Small intestine (tissue), 7 donors: Measurements from ENCODE around the gene SEMA6A. TPM values are rescaled to one million over a fixed set of nuclear protein-coding genes. Genes with fewer than 3 reads are reported as not detected.

Experiments
- DNase-seq, 2 donors: peaks; one replicate each; pipeline versions ENCODE4 v3.0.0 to v3.0.0-alpha.2; 2013
- FAIRE-seq: peaks from 2 replicates; lab custom pipeline; 2012; peaks lifted over from hg19 to GRCh38; lab: Jason Lieb, UNC
- H3K27ac ChIP-seq, 3 donors: one replicate each; pipeline ENCODE4 v1.5.1; 2013; ENCODE audit warnings: low read length in 2 of 3, mild to moderate bottlenecking in 2 of 3, control low read depth in 1 of 3, inconsistent platforms in 1 of 3, low read depth in 1 of 3, moderate library complexity in 1 of 3
- H3K27me3 ChIP-seq, 3 donors: one replicate each; pipeline ENCODE4 v1.6.1; 2013; ENCODE audit warnings: low read length in 3 of 3, inconsistent platforms in 1 of 3; ENCODE audit not compliant: control insufficient read depth in 3 of 3, insufficient read depth in 3 of 3
- H3K36me3 ChIP-seq, 3 donors: one replicate each; pipeline ENCODE4 v1.6.1; 2013; ENCODE audit warnings: low read length in 3 of 3, inconsistent platforms in 1 of 3, low read depth in 1 of 3, mild to moderate bottlenecking in 1 of 3, moderate library complexity in 1 of 3; ENCODE audit not compliant: control insufficient read depth in 3 of 3, insufficient read depth in 2 of 3
- H3K4me1 ChIP-seq, 3 donors: one replicate each; pipeline ENCODE4 v1.6.1; 2013; ENCODE audit warnings: low read length in 2 of 3, inconsistent platforms in 1 of 3, low read depth in 1 of 3, mild to moderate bottlenecking in 1 of 3, moderate library complexity in 1 of 3; ENCODE audit not compliant: control insufficient read depth in 3 of 3, insufficient read depth in 2 of 3
- H3K4me3 ChIP-seq, 3 donors: one replicate each; pipeline ENCODE4 v1.5.1; 2013; ENCODE audit warnings: low read length in 3 of 3, control low read depth in 1 of 3, inconsistent platforms in 1 of 3, low read depth in 1 of 3, mild to moderate bottlenecking in 1 of 3, moderate library complexity in 1 of 3
- H3K9me3 ChIP-seq, 2 donors: one replicate each; pipeline ENCODE4 v1.6.1; 2013; ENCODE audit warnings: low read depth in 1 of 2, low read length in 1 of 2; ENCODE audit not compliant: control insufficient read depth in 2 of 2, insufficient read depth in 1 of 2
- WGBS, 3 donors: extraction: QIAGEN DNeasy Blood & Tissue Kit; methylation state at CpG; one replicate each; pipeline ENCODE4 v1.1.7; 2013; 5-methylcytosine and 5-hydroxymethylcytosine counted together
- polyA plus RNA-seq, 4 donors: library from polyadenylated mRNA; stranded (reverse) in 3 of 4; unstranded in 1 of 4; fragments of 200-250 nt in 3 of 4; fragments of 120-200 nt in 1 of 4; gene quantifications; one replicate each; pipeline versions ENCODE4 v1.2.1 to v1.2.3, GENCODE V29; 2013
- donor health status: healthy with polysubstance abuse.
- donor health status: control.
- donor health status: control.
- donor health status: Bipolar disorder and iron deficiency.
- donor health status: healthy.

Gene SEMA6A
- polyA plus RNA-seq, 4 donors: 12.9 to 68.5 (median 13.4) TPM

GRCh38 chr5:116473706-116474105 is 100.9 kb downstream of the SEMA6A start:
- H3K4me3 ChIP-seq: no peak overlapping the region
- H3K27me3 ChIP-seq: no peaks in the 10 kb centered on the region
- no peak overlapping the region for H3K27ac ChIP-seq
- peaks cover 0 to 16% of the 10 kb centered on the region in 2 donors for H3K9me3 ChIP-seq
- H3K4me1 ChIP-seq: no peaks in the 10 kb centered on the region
- H3K36me3 ChIP-seq: peaks cover 4 to 20% (median 13%) of the 10 kb centered on the region in 3 donors
- no peak for DNase-seq
- FAIRE-seq: no peak
- 71 to 81% (median 77%) methylated on average over 5 of the region's 5 CpGs for WGBS, 3 donors

GRCh38 chr5:116472274-116472673 is 102.3 kb downstream of the SEMA6A start:
- Histone ChIP-seq H3K9me3 (peaks cover 0 to 8% of the 10 kb centered on the region in 2 donors), H3K36me3 (peaks cover 3 to 23% (median 14%) of the 10 kb centered on the region in 3 donors), H3K27ac (no peak overlapping the region), H3K4me3 (no peak overlapping the region), H3K27me3 (no peaks in the 10 kb centered on the region), H3K4me1 (no peaks in the 10 kb centered on the region)
- WGBS, 3 donors: 90 to 91% (median 90%) methylated on average over 3 of the region's 3 CpGs
- FAIRE-seq (no peak), DNase-seq (no peak)

DNA sequence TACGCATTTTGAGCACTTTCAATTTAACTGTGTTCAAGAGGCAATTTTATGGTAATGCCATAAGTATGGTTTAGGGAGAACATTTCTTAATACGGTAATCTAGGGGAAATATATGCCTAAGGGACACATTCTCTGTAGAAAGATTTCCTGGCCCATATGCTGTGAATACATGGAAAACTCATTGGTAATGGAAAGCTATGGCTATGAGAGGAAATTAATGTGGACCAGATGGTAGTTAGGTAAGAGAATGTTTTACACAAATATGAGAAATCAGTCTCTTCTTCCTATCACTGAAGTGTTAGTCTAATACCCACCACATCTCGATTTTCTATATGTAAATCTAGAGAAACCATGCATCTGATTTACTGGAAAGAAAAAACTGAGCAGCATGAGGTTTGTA is 105.0 kb downstream of the SEMA6A start:
- H3K36me3 ChIP-seq: peaks cover 3 to 22% (median 21%) of the 10 kb centered on the region in 3 donors
- H3K4me3 ChIP-seq: no peak overlapping the region
- no peak for DNase-seq
- no peaks in the 10 kb centered on the region for H3K9me3 ChIP-seq
- no peak overlapping the region for H3K27ac ChIP-seq
- 61 to 64% (median 62%) methylated on average over 3 of the region's 3 CpGs for WGBS, 3 donors
- H3K27me3 ChIP-seq: no peaks in the 10 kb centered on the region
- FAIRE-seq: no peak
- H3K4me1 ChIP-seq: no peaks in the 10 kb centered on the region

GRCh38 chr5:116468583-116468982 is 106.0 kb downstream of the SEMA6A start:
- DNase-seq: no peak
- no peak for FAIRE-seq
- no peaks in the 10 kb centered on the region for H3K9me3 ChIP-seq
- no peak overlapping the region for H3K27ac ChIP-seq
- no peaks in the 10 kb centered on the region for H3K27me3 ChIP-seq
- 88 to 95% (median 92%) methylated on average over 2 of the region's 2 CpGs for WGBS, 3 donors
- H3K4me1 ChIP-seq: no peaks in the 10 kb centered on the region
- H3K4me3 ChIP-seq: no peak overlapping the region
- peaks cover 0 to 22% (median 19%) of the 10 kb centered on the region in 3 donors for H3K36me3 ChIP-seq

GRCh38 chr5:116467465-116467843 is 107.2 kb downstream of the SEMA6A start:
- H3K4me1 ChIP-seq: no peaks in the 10 kb centered on the region
- FAIRE-seq: no peak
- peaks cover 0 to 21% (median 18%) of the 10 kb centered on the region in 3 donors for H3K36me3 ChIP-seq
- DNase-seq: no peak
- H3K27ac ChIP-seq: no peak overlapping the region
- no peak overlapping the region for H3K4me3 ChIP-seq
- H3K27me3 ChIP-seq: no peaks in the 10 kb centered on the region
- no peaks in the 10 kb centered on the region for H3K9me3 ChIP-seq
- WGBS, 3 donors: 89 to 96% (median 95%) methylated on average over 5 of the region's 5 CpGs

- Histone ChIP-seq H3K27ac (no peak overlapping the region), H3K4me1 (no peaks in the 10 kb centered on the region), H3K9me3 (no peaks in the 10 kb centered on the region), H3K36me3 (peaks cover 0 to 21% (median 18%) of the 10 kb centered on the region in 3 donors), H3K27me3 (no peaks in the 10 kb centered on the region), H3K4me3 (no peak overlapping the region)
- no peak for DNase-seq
- no peak for FAIRE-seq
- WGBS, 3 donors: 79 to 94% (median 85%) methylated on average over 7 of the region's 7 CpGs
Measured at GRCh38 chr5:116466727-116467464, 107.7 kb downstream of the SEMA6A start.

DNA sequence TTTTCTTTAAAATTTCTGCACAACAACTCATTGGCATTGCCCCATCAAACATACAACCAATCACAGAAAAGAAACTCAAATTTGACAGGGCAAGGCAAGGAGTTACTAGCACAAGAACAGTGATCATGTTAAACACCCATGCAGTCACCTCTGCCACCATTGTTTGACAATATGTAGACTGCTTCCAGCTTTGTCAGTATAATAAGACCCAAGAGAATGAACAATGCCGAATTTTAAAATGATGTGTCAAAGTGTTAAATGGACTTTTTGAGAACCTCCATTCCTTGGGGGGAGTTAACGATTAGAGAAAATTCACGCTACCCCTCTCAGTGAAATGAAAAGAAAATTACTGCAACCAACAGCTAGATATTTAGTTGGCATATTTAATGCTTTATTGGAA is 109.2 kb downstream of the SEMA6A start:
- Histone ChIP-seq H3K36me3 (peaks cover 0 to 21% (median 18%) of the 10 kb centered on the region in 3 donors), H3K27ac (no peak overlapping the region), H3K27me3 (no peaks in the 10 kb centered on the region), H3K9me3 (no peaks in the 10 kb centered on the region), H3K4me1 (no peaks in the 10 kb centered on the region), H3K4me3 (no peak overlapping the region)
- 96 to 99% (median 98%) methylated on average over 3 of the region's 3 CpGs for WGBS, 3 donors
- no peak for FAIRE-seq
- no peak for DNase-seq

DNA sequence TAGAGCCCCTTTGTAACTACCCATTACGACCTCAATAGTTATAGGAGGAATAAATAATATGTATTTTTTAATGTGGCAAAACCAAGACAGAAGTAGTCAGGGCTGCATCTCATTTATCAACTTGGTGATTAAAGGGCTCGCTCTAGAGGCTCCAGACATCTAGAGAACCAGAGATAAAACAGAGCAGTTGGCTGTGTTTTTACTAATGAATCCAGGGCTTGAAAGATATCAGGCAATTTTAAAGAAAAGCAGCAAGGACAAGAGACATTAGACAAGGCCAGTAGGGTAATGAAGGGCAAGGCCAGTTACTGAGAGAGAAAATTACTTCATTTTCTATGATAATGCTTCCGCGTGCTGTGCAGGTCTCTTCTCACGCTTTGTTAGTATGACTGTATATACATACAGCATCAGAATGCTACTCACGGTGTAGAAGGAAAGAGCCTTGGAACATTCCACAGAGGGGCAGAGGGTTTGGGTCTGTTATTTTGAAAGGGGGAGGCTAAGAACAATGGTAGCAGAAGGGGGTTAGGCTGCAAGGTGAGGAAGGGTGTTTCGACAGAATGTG is 110.4 kb downstream of the SEMA6A start:
- DNase-seq (no peak), FAIRE-seq (no peak)
- Histone ChIP-seq H3K9me3 (no peaks in the 10 kb centered on the region), H3K36me3 (peaks cover 0 to 21% (median 18%) of the 10 kb centered on the region in 3 donors), H3K27ac (no peak overlapping the region), H3K4me1 (no peaks in the 10 kb centered on the region), H3K27me3 (no peaks in the 10 kb centered on the region), H3K4me3 (no peak overlapping the region)
- 91 to 97% (median 94%) methylated on average over 7 of the region's 7 CpGs for WGBS, 3 donors
